Panc1 (cell line): ENCODE measurements around the gene UPF2.

Experiments used
- POLR2AphosphoS5 ChIP-seq: IDR thresholded peaks from 2 replicates; pipeline ENCODE4 v1.6.1; 2012; ENCODE audit warnings: mild to moderate bottlenecking, low read depth, low read length, moderate library complexity
- SIN3A ChIP-seq: IDR thresholded peaks from 2 replicates; pipeline ENCODE4 v1.6.1; 2012; ENCODE audit warnings: low read depth, mild to moderate bottlenecking, low read length, moderate library complexity, borderline replicate concordance; ENCODE audit not compliant: insufficient read depth
- TCF7L2 ChIP-seq: IDR thresholded peaks from 2 replicates; pipeline ENCODE4 v1.6.1; 2011; ENCODE audit warnings: mild to moderate bottlenecking, low read depth, low read length, inconsistent platforms
- TF ChIP-seq, protein P1 (sequence below): fragments of 450-650 bp; IDR thresholded peaks from 2 replicates; pipeline ENCODE4 v1.5.1; 2017; ENCODE audit warnings: mild to moderate bottlenecking
- TF ChIP-seq, protein P2 (sequence below), 2 experiments: IDR thresholded peaks; 2 replicates each; pipeline ENCODE4 v1.6.1; 2011 to 2012; ENCODE audit warnings: low read depth in 2 of 2, control low read depth in 1 of 2, low read length in 1 of 2, mild to moderate bottlenecking in 1 of 2, moderate library complexity in 1 of 2; ENCODE audit not compliant: insufficient read depth in 1 of 2

DNA sequence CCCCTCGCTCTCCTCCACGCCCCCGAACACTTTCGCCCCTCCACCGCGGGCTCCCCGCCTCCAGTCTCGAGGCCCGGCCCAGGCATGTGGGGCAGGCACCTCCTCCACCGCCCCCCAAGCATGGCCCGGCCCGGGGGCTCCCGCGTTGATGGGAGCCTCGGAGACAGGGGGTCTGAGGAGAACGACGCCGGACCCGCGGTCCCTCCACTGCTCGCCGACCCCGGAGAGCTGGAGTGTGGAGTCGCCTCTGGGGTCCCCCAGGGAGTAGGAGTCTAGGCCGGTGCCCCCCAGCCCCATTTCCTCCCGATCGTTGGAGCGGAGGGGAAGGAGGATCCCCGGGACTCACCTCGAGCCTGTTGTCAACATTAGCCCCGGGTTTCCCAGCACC lies 206 bp downstream of the UPF2 start:
- TF ChIP-seq POLR2AphosphoS5 (no peak), SIN3A (no peak), TCF7L2 (no peak)
- TF ChIP-seq, protein P1, sequence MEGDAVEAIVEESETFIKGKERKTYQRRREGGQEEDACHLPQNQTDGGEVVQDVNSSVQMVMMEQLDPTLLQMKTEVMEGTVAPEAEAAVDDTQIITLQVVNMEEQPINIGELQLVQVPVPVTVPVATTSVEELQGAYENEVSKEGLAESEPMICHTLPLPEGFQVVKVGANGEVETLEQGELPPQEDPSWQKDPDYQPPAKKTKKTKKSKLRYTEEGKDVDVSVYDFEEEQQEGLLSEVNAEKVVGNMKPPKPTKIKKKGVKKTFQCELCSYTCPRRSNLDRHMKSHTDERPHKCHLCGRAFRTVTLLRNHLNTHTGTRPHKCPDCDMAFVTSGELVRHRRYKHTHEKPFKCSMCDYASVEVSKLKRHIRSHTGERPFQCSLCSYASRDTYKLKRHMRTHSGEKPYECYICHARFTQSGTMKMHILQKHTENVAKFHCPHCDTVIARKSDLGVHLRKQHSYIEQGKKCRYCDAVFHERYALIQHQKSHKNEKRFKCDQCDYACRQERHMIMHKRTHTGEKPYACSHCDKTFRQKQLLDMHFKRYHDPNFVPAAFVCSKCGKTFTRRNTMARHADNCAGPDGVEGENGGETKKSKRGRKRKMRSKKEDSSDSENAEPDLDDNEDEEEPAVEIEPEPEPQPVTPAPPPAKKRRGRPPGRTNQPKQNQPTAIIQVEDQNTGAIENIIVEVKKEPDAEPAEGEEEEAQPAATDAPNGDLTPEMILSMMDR = no peak
- TF ChIP-seq, protein P2, sequence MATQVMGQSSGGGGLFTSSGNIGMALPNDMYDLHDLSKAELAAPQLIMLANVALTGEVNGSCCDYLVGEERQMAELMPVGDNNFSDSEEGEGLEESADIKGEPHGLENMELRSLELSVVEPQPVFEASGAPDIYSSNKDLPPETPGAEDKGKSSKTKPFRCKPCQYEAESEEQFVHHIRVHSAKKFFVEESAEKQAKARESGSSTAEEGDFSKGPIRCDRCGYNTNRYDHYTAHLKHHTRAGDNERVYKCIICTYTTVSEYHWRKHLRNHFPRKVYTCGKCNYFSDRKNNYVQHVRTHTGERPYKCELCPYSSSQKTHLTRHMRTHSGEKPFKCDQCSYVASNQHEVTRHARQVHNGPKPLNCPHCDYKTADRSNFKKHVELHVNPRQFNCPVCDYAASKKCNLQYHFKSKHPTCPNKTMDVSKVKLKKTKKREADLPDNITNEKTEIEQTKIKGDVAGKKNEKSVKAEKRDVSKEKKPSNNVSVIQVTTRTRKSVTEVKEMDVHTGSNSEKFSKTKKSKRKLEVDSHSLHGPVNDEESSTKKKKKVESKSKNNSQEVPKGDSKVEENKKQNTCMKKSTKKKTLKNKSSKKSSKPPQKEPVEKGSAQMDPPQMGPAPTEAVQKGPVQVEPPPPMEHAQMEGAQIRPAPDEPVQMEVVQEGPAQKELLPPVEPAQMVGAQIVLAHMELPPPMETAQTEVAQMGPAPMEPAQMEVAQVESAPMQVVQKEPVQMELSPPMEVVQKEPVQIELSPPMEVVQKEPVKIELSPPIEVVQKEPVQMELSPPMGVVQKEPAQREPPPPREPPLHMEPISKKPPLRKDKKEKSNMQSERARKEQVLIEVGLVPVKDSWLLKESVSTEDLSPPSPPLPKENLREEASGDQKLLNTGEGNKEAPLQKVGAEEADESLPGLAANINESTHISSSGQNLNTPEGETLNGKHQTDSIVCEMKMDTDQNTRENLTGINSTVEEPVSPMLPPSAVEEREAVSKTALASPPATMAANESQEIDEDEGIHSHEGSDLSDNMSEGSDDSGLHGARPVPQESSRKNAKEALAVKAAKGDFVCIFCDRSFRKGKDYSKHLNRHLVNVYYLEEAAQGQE (IDR thresholded peaks at IDR 0.05; ENCODE audit: insufficient read depth in 1 of 2, low read depth in 2 of 2, low read length in 1 of 2) = no peak
